Body of pancreas (tissue), 4 donors: ENCODE data around the gene ZFP1. TPM values are rescaled to one million over a fixed set of nuclear protein-coding genes. Genes with fewer than 3 reads are reported as not detected.
A peak's percentile ranks its signal among the peaks of the same experiment; 100 is the strongest.

Experiments
- ATAC-seq: fragments of 150-250 bp; one replicate; pipeline ENCODE4 v1.9.1; 2016
- DNase-seq, 4 donors: peaks; one replicate each; pipeline ENCODE4 v3.0.0-alpha.2; 2019
- H3K27ac ChIP-seq, 4 donors: fragments of 200-600 bp; sonication (generic); 1 replicate in 3 of 4; 2 replicates in 1 of 4; pipeline versions ENCODE4 v1.5.1 to v1.6.1; 2016 to 2019; ENCODE audit warnings: mild to moderate bottlenecking in 1 of 4, mixed read lengths in 1 of 4, moderate library complexity in 1 of 4
- H3K27me3 ChIP-seq, 2 donors: fragments of 200-600 bp; sonication (generic); one replicate each; pipeline ENCODE4 v1.6.0; 2016; ENCODE audit warnings: mild to moderate bottlenecking in 1 of 2
- H3K36me3 ChIP-seq, 2 donors: fragments of 200-600 bp; sonication (generic); replicated peaks in 1 of 2; 2 replicates each; pipeline ENCODE4 v1.5.1; 2016; ENCODE audit warnings: low read depth in 2 of 2; ENCODE audit not compliant: insufficient read depth in 1 of 2
- H3K4me1 ChIP-seq: fragments of 200-600 bp; sonication (generic); one replicate; pipeline ENCODE4 v1.6.0; 2016
- H3K4me3 ChIP-seq, 2 donors: fragments of 200-600 bp; sonication (generic); 1 replicate in 1 of 2; 2 replicates in 1 of 2; pipeline ENCODE4 v1.5.1; 2016 to 2019
- H3K9me3 ChIP-seq, 3 donors: fragments of 200-600 bp; sonication (generic); 1 replicate in 2 of 3; 2 replicates in 1 of 3; pipeline ENCODE4 v1.5.1; 2016
- CTCF ChIP-seq, 7 experiments: fragments of 450-650 bp in 4 of 7; fragments of 200-600 bp in 3 of 7; sonication (generic) in 3 of 7; IDR thresholded peaks; one replicate each; pipeline ENCODE4 v1.5.1; 2016 to 2019; ENCODE audit warnings: antibody characterized with exemption in 7 of 7
- POLR2A ChIP-seq, 3 donors: fragments of 450-650 bp; IDR thresholded peaks; one replicate each; pipeline ENCODE4 v1.6.1; 2016; ENCODE audit warnings: antibody characterized with exemption in 3 of 3, mild to moderate bottlenecking in 2 of 3
- WGBS, 2 donors: methylation state at CpG; one replicate each; pipeline ENCODE4 v1.1.5; 2017; 5-methylcytosine and 5-hydroxymethylcytosine counted together
- intact Hi-C: fragments of 100-400 bp; cut with DNase I; formaldehyde crosslinking; loops from one replicate; pipeline ENCODE4 v1.15.1; 2023
- total RNA-seq, 2 donors: library from RNA; depleted of rRNA; stranded (reverse); fragments of >200 nt; gene quantifications; one replicate each; pipeline ENCODE4 v1.1.0, GENCODE V29; 2016

The ZFP1 gene
- total RNA-seq, 2 donors from 2014 or later = 1.6 to 3.4 TPM

GRCh38 chr16:75113541-75114121 lies 34.7 kb upstream of the ZFP1 start:
- H3K36me3 ChIP-seq = no peaks in the 10 kb centered on the region
- DNase-seq (no peak), ATAC-seq (no peak)
- H3K27ac ChIP-seq = no peak overlapping the region
- no peaks in the 10 kb centered on the region for H3K27me3 ChIP-seq
- no peak overlapping the region for H3K4me3 ChIP-seq
- no peaks in the 10 kb centered on the region for H3K9me3 ChIP-seq
- peaks cover 51% of the 10 kb centered on the region for H3K4me1 ChIP-seq
- intact Hi-C loops = loop anchor here (10.0 kb wide), 1 partner anchor 409 kb away; the partner anchor contains the start of gene MLKL
- WGBS, 2 donors = 87 to 100% methylated on average over 4 to 20 of the region's 20 CpGs
- TF ChIP-seq POLR2A (IDR thresholded peaks at IDR 0.05) (no peak), CTCF (IDR thresholded peaks at IDR 0.05) (no peak)

GRCh38 chr16:75114179-75114945 lies 34.0 kb upstream of the ZFP1 start:
- H3K9me3 ChIP-seq = no peaks in the 10 kb centered on the region
- no peak overlapping the region for H3K4me3 ChIP-seq
- no peaks in the 10 kb centered on the region for H3K27me3 ChIP-seq
- H3K4me1 ChIP-seq = peaks cover 43% of the 10 kb centered on the region
- 80 to 89% methylated on average over 3 to 31 of the region's 44 CpGs for WGBS, 2 donors
- ATAC-seq = no peak
- H3K27ac ChIP-seq = no peak overlapping the region
- DNase-seq = no peak
- no peaks in the 10 kb centered on the region for H3K36me3 ChIP-seq
- TF ChIP-seq POLR2A (IDR thresholded peaks at IDR 0.05) (no peak), CTCF (IDR thresholded peaks at IDR 0.05) (no peak)
- intact Hi-C loops = loop anchor here (10.0 kb wide), 1 partner anchor 410 kb away; the partner anchor contains the start of gene MLKL

GRCh38 chr16:75114946-75115825 lies 33.1 kb upstream of the ZFP1 start:
- WGBS, 2 donors = 85% methylated on average over 27 to 45 of the region's 45 CpGs
- H3K4me3 ChIP-seq = no peak overlapping the region
- H3K4me1 ChIP-seq = peaks cover 35% of the 10 kb centered on the region
- DNase-seq = no peak
- intact Hi-C loops = loop anchor here (10.0 kb wide), 1 partner anchor 410 kb away; the partner anchor contains the start of gene MLKL
- no peaks in the 10 kb centered on the region for H3K9me3 ChIP-seq
- TF ChIP-seq CTCF (IDR thresholded peaks at IDR 0.05) = no peak
- TF ChIP-seq POLR2A (IDR thresholded peaks at IDR 0.05) = no peak
- no peak for ATAC-seq
- no peaks in the 10 kb centered on the region for H3K27me3 ChIP-seq
- H3K36me3 ChIP-seq = no peaks in the 10 kb centered on the region
- peak overlapping the region in 2 of 4 donors; percentile 85 to 87 for H3K27ac ChIP-seq

GRCh38 chr16:75116081-75116910 lies 32.0 kb upstream of the ZFP1 start, which contains the start of gene LDHD:
TSS of gene LDHD (minus strand) at chr16:75116780. CDS start at chr16:75116720, 60 bp downstream.
- Histone ChIP-seq H3K27ac (peak within 1 kb of the TSS; percentile 69 to 89 (median 86)), H3K4me1 (peaks cover 24% of the 10 kb centered on the region), H3K27me3 (no peaks in the 10 kb centered on the region), H3K36me3 (no peaks in the 10 kb centered on the region), H3K9me3 (peaks cover 0 to 2% (median 0%) of the 10 kb centered on the region in 3 donors), H3K4me3 (peak within 1 kb of the TSS; percentile 28)
- ATAC-seq (peak; percentile 100), DNase-seq (peak; percentile 91 to 97 (median 96))
- intact Hi-C loops = loop anchor here (10.0 kb wide), 1 partner anchor 411 kb away; the partner anchor contains the start of gene MLKL
- TF ChIP-seq CTCF (IDR thresholded peaks at IDR 0.05) (no peak), POLR2A (IDR thresholded peaks at IDR 0.05) (peak; percentile 91 to 98 (median 96))
- 9 to 28% methylated on average over 11 to 15 of the region's 15 CpGs for WGBS, 2 donors
